HG03108 (cell line): ENCODE data around the gene MVD.
"Not testable (repeated sequence)": the region's sequence is repeated elsewhere in the genome, so short reads cannot be mapped to it uniquely, and the experiment has no call there.

Experiments
- ATAC-seq: cut with Tn5 transposase; IDR thresholded peaks from one replicate; pipeline ENCODE4 v1.9.1; 2021; ENCODE audit warnings: moderate library complexity; ENCODE audit not compliant: unreplicated experiment

MVD gene

GRCh38 chr16:88681709-88682451 is 19.0 kb upstream of the MVD start:
- ATAC-seq: peak; percentile 72

GRCh38 chr16:88681084-88681680 is 18.3 kb upstream of the MVD start:
- no peak for ATAC-seq

GRCh38 chr16:88680554-88681083 is 17.7 kb upstream of the MVD start:
- no peak for ATAC-seq

- no peak for ATAC-seq
Observed at GRCh38 chr16:88678224-88678979, 15.5 kb upstream of the MVD start.

- no peak for ATAC-seq
Observed at GRCh38 chr16:88677721-88678120, 14.8 kb upstream of the MVD start.

GRCh38 chr16:88676502-88677242 is 13.8 kb upstream of the MVD start:
- no peak for ATAC-seq

GRCh38 chr16:88673716-88674379 is 11.0 kb upstream of the MVD start:
- no peak for ATAC-seq

GRCh38 chr16:88672776-88673175 is 9.9 kb upstream of the MVD start:
- ATAC-seq: no peak

- no peak for ATAC-seq
Observed at GRCh38 chr16:88671806-88672205, 8.9 kb upstream of the MVD start.

- no peak for ATAC-seq
Observed at GRCh38 chr16:88669980-88670379, 7.1 kb upstream of the MVD start.

GRCh38 chr16:88669493-88669892 is 6.6 kb upstream of the MVD start:
- ATAC-seq: not testable (repeated sequence)

- no peak for ATAC-seq
Observed at GRCh38 chr16:88667461-88667860, 4.6 kb upstream of the MVD start.

- no peak for ATAC-seq
Observed at GRCh38 chr16:88665570-88665969, 2.7 kb upstream of the MVD start.

- ATAC-seq: no peak
Observed at GRCh38 chr16:88665148-88665547, 2.3 kb upstream of the MVD start.

GRCh38 chr16:88662222-88662842 is 559 bp downstream of the MVD start:
- ATAC-seq: no peak

- no peak for ATAC-seq
Observed at GRCh38 chr16:88661468-88661867, 1.4 kb downstream of the MVD start.

GRCh38 chr16:88659160-88659559 is 3.7 kb downstream of the MVD start:
- no peak for ATAC-seq

GRCh38 chr16:88658714-88659113 is 4.2 kb downstream of the MVD start:
- no peak for ATAC-seq

GRCh38 chr16:88657371-88657770 is 5.5 kb downstream of the MVD start:
- ATAC-seq: no peak
